IPS-NIHi11 (cell line): ENCODE data around the gene CCSER1.
A peak's percentile ranks its signal among the peaks of the same experiment; 100 is the strongest.

ENCODE experiments used
- DNase-seq: peaks from one replicate; pipeline ENCODE4 v3.0.0; 2012; ENCODE audit warnings: mixed read lengths, low spot score

Gene CCSER1

GRCh38 chr4:90958256-90958895 is 831.2 kb downstream of the CCSER1 start:
- DNase-seq = peak; percentile 21

DNA sequence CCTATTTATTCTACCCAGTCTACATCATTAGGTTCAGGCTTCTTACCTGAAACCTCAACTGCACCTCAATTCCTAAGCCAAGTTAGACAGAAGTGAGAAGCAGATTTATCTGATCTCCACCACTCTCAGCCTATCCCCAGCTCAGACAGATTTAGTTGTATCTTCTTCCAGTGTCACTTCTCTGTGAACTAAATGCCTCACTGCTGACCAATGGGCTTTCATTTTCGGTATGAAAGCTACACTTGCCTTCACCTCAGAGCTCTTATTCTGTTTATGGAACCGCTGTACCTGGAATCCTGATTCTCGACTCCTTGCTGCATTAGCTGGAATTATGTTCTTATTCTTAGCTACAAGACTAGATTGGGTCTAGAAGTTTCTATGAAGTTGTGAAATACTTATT is 833.2 kb downstream of the CCSER1 start:
- no peak for DNase-seq

DNA sequence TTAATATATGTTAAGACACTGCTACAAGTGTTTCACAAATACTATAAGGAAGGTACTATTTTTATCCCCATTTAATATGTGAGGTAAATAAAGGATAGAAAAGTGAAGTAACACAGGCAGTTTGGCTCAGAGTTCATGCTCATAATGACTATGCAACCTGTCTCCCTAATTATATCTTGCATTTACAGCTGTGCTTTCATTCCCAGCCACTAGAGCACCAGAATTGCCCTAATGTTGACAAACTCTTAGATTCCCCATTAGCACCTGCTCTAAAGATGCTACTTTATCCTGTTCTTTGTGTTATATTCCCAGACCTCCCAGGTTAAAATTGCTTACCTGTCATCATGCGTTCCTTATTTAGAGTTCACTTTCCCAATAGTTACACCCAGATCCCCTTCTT is 833.6 kb downstream of the CCSER1 start:
- no peak for DNase-seq

DNA sequence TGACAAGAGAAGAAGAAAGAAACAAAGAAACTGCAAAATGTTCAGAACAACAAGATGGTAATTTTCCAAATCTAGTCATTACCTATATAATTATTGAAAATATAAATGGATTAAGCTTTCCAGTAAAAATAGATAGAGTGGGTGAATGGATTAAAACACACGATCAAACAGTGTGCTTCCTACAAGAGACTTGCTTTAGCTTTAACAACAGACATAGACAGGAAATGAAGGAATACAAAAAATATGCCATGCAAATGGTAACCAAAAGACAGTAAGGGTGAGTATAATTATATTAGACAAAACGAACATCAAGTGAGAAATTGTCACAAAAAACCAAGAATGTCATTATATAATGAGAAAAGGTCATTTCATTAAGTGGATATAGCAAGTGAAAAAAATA is 842.8 kb downstream of the CCSER1 start:
- DNase-seq = no peak

DNA sequence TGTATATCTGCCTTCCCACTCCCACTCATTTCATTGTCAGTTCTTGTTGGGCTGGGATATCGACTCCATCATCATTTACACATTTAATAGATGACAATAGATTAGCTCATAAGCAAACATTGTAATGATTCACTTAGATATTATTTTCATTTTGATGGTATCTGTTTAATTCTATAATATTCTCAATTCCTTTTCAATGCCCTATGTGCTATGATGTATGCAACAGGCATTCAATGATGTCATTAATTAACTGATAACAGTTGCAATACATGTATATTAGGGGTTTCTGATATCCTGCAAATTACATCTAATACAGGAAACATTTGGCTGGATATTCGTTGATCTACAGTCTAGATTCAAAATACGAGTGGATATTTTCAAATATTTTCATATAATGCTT is 850.5 kb downstream of the CCSER1 start:
- DNase-seq = no peak

DNA sequence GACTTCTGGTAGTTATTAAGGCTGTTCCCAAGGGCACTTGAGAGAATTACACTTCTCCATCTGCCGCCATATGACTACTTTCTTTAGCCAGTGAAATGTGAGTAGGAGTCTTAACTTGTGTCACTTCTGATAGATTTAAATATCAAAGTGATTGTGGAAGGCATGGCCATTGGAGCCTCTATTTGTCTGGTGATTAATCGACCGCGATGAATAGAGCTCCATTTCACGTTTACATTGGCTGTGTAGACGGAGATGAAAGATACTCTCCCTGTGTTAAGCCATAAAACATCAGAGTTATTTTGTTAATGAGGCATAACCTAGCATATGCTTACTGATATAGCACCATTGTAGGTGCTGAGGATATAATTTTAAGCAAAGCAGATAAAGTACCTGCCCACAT is 852.4 kb downstream of the CCSER1 start:
- DNase-seq = no peak

DNA sequence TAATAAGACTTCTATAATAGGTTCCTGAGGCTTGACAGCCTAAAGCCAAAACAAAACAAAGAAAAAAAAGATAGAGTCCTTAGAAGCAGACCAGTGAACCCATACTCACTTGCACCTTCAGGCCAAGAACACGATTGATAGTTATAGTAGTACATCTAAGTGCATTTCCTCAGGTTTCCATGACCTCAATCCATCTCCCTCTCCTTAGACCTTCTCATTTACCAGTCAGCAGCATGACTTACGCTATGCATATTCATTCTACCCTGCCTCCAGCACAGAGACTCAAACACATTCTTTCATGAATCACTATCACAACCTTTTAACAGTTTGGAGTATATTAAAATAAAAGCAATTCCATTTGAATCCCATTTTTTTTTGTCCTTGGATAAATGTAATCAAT is 855.6 kb downstream of the CCSER1 start:
- DNase-seq = no peak

DNA sequence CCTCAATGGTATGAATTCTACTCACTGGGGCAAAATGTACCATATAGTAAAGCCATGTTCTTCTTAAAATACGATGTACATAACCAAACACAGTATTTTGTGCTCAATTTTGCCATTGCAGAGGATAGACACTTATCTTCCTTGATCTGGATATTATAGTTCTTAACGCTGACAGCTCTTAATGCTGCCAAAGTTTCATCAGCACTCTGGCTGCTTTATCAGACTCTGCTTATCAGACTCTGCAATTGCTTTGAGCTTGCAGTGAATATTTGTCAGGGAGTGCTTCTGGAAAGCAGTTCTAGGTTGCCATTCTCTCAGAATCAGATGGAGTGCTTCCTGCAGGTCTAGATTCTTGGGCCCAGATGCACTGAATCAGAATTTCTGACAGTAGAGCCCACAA is 863.1 kb downstream of the CCSER1 start:
- DNase-seq = no peak

- no peak for DNase-seq
Observed at GRCh38 chr4:90992213-90992612, 865.0 kb downstream of the CCSER1 start.

- no peak for DNase-seq
Observed at GRCh38 chr4:90994851-90995574, 867.8 kb downstream of the CCSER1 start.

DNA sequence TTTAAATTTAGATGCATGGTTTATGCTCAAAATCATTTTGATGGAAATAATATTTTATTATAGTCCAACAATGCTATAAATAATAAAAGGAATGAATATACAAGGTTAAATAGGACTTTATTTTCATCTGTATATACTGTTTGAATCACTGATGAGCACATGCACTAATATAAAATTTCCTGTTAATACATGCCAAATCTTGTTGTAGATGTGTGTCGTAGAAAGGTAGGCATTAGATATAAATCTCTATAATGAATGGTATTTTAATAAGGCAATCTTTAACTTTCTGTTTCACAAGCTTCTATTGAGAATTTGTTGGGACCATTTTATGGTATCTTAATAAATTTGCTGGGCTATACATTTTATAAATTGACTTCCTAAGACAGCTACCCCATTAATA is 868.8 kb downstream of the CCSER1 start:
- no peak for DNase-seq

- DNase-seq = no peak
Observed at GRCh38 chr4:90996813-90997212, 869.6 kb downstream of the CCSER1 start.

DNA sequence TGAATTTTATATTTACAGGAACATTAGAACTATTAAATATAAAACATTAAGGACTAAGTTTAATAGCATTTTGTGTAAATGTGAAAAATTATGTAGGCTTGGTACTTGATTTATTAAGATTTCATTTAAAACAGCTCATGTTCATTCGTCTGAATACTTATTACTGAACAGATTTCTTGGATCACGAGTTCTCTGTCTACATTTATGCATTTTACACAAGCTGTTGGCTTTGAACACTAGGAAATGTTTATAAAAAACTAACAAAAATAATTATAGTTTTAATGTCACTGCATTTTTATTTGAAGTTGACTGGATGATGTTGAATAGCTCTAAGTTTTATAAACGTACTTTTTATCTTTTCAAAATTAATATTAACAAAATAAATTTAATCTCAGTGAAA is 888.7 kb downstream of the CCSER1 start:
- no peak for DNase-seq

DNA sequence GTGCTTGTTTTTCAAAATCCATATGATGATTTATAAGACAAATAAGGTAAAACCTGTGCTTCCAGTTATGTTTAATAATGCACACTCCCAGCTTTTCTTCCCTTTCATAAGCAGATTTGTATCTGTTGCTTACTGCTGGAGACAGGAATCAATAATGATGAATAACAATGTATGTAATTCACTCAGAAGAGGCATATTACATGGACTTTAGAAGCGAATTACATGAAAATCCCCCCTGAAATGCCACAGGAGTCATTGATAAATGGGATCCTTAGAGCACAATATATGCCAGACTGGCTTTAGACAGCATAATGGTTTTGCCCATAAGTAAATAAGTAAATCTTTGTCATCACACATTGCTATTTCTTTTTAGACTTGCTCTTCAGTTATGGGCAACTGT is 892.3 kb downstream of the CCSER1 start:
- no peak for DNase-seq

GRCh38 chr4:91025241-91026148 is 898.3 kb downstream of the CCSER1 start:
- DNase-seq = no peak

DNA sequence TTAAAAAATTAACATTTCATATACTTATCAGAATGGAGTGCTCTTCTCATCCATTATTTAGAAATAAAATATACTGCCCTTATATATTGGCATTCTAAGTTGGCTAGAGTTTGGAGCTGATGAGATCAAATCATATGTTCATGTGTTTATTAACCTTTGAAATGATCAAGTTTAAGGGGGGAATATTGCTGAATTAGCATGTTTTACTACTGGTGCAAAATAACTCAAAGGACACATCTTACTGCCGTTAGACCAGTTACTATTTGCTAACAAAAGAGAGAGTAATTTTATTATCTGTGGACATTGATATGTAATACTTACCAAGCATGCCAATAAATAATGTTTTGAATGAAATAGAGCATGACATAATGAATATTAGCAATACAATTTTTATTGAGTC is 901.0 kb downstream of the CCSER1 start:
- no peak for DNase-seq

DNA sequence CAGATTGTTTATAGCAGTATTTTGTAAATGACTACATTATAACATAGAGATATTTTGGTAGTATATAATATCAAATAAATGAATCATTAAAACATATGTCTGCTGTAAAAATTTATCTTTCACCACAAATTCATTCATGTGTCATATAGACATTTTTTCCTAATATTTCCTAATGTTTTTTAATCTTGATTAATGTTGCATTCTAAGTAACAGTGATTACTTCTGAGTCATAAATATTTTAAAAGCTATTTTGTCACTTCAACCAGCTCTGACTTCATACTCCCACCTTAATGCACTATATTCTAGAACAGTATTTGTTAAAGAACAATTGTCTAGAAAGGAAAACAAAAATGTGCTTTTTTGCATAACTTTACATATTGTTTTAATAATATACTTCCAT is 904.6 kb downstream of the CCSER1 start:
- DNase-seq = no peak

- no peak for DNase-seq
Observed at GRCh38 chr4:91032725-91033445, 905.7 kb downstream of the CCSER1 start.

GRCh38 chr4:91035276-91035675 is 908.1 kb downstream of the CCSER1 start:
- DNase-seq = no peak

GRCh38 chr4:91037951-91038350 is 910.8 kb downstream of the CCSER1 start:
- DNase-seq = no peak

GRCh38 chr4:91057871-91058270 is 930.7 kb downstream of the CCSER1 start:
- no peak for DNase-seq

DNA sequence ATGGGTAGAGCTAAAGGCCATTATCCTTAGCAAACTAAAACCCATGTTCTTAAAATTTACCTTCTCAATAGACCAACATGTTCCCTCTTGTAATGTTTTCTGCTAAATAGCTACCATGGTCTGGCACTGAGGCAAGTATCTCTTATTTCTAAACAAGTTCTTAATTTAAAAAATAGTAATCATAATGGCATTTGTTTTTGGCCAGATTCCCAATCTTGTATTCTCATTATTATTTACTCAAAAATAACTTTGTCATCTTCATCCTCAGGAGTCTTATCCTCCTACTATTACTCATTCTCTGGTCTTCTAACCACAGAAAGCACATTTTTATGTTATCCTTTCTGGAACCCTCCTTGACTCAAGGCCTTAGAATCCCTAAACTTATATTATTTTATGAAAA is 931.2 kb downstream of the CCSER1 start:
- no peak for DNase-seq
